Lung (tissue), 16 donors: Measurements from ENCODE around the gene POC1B. TPM values are rescaled to one million over a fixed set of nuclear protein-coding genes. Genes with fewer than 3 reads are reported as not detected.

Experiments
- ATAC-seq: fragments of 200-7000 bp; cut with Tn5 transposase; one replicate; pipeline ENCODE4 v1.9.1; 2020; ENCODE audit warnings: moderate number of reproducible peaks; ENCODE audit not compliant: insufficient read depth, low FRiP score
- DNase-seq, 3 donors: peaks; one replicate each; pipeline ENCODE4 v3.0.0-alpha.2; 2013 to 2017
- H3K27ac ChIP-seq, 2 donors: one replicate each; pipeline ENCODE4 v1.5.1; 2013; ENCODE audit warnings: mild to moderate bottlenecking in 2 of 2, moderate library complexity in 2 of 2, control low read depth in 1 of 2, inconsistent platforms in 1 of 2, low read depth in 1 of 2, low read length in 1 of 2
- H3K27me3 ChIP-seq, 3 donors: one replicate each; pipeline ENCODE4 v1.5.1; 2013; ENCODE audit warnings: low read length in 2 of 3; ENCODE audit not compliant: control insufficient read depth in 3 of 3, insufficient read depth in 3 of 3
- H3K36me3 ChIP-seq, 4 donors: one replicate each; pipeline ENCODE4 v1.5.1; 2013; ENCODE audit warnings: low read length in 4 of 4, mild to moderate bottlenecking in 1 of 4, moderate library complexity in 1 of 4; ENCODE audit not compliant: control insufficient read depth in 4 of 4, insufficient read depth in 4 of 4
- H3K4me1 ChIP-seq, 5 donors: one replicate each; pipeline ENCODE4 v1.5.1; 2013; ENCODE audit warnings: low read length in 5 of 5, mild to moderate bottlenecking in 2 of 5, moderate library complexity in 1 of 5; ENCODE audit not compliant: control insufficient read depth in 5 of 5, insufficient read depth in 5 of 5
- H3K4me3 ChIP-seq: one replicate; pipeline ENCODE4 v1.5.1; 2013; ENCODE audit warnings: mild to moderate bottlenecking, control low read depth, moderate library complexity
- H3K9ac ChIP-seq, 2 donors: one replicate each; pipeline ENCODE4 v1.5.1; 2013; ENCODE audit warnings: low read length in 2 of 2, control low read depth in 1 of 2; ENCODE audit not compliant: insufficient read depth in 1 of 2
- H3K9me3 ChIP-seq, 4 donors: one replicate each; pipeline ENCODE4 v1.5.1; 2013; ENCODE audit warnings: low read length in 3 of 4, mild to moderate bottlenecking in 1 of 4, moderate library complexity in 1 of 4; ENCODE audit not compliant: control insufficient read depth in 4 of 4, insufficient read depth in 3 of 4
- WGBS, 2 donors: extraction: QIAGEN DNeasy Blood & Tissue Kit; methylation state at CpG; one replicate each; pipeline ENCODE4 v1.1.7; 2013; 5-methylcytosine and 5-hydroxymethylcytosine counted together
- long read RNA-seq, 5 donors: transcript quantifications; one replicate each; lab custom pipeline, GENCODE V29; 2026
- polyA plus RNA-seq, 2 donors: library from polyadenylated mRNA; stranded (reverse); fragments of 200-250 nt; gene quantifications; one replicate each; pipeline ENCODE4 v1.2.1, GENCODE V29; 2013
- total RNA-seq, 2 donors: library from RNA; depleted of rRNA in 1 of 2; stranded (reverse); fragments of >200 nt in 1 of 2; gene quantifications; one replicate each; pipeline ENCODE4 v1.2.1, GENCODE V29; 2014 to 2021
- TF ChIP-seq, protein P1 (sequence below): IDR thresholded peaks from 2 replicates; pipeline ENCODE4 v1.5.1; 2012; ENCODE audit warnings: mild to moderate bottlenecking; ENCODE audit errors: control extremely low read depth, extremely low read depth
- donor health status: control.
- donor health status: control.
- donor health status: Bipolar disorder and iron deficiency.
- donor health status: healthy.
- donor health status: DM: yes; HTN: yes; CAD: no.

Gene POC1B
- total RNA-seq: 10 to 100 TPM; 12.5 to 32.6 TPM
- polyA plus RNA-seq: 1 to 10 TPM; 6.9 to 9.3 TPM
- long read RNA-seq, donor 1, full-length matches to known transcripts: 1 of 1 reads
- long read RNA-seq, donor 1, partial matches to known transcripts: 0 of 1 reads
- long read RNA-seq, donor 1, other reads (novel, unspliced or antisense): 0 of 1 reads
- long read RNA-seq, donor 2: 0 reads
- long read RNA-seq, donor 3, full-length matches to known transcripts: 1 of 1 reads
- long read RNA-seq, donor 3, partial matches to known transcripts: 0 of 1 reads
- long read RNA-seq, donor 3, other reads (novel, unspliced or antisense): 0 of 1 reads
- long read RNA-seq, donor 4, full-length matches to known transcripts: 2 of 2 reads
- long read RNA-seq, donor 4, partial matches to known transcripts: 0 of 2 reads
- long read RNA-seq, donor 4, other reads (novel, unspliced or antisense): 0 of 2 reads
- long read RNA-seq, donor 5, full-length matches to known transcripts: 5 of 5 reads
- long read RNA-seq, donor 5, partial matches to known transcripts: 0 of 5 reads
- long read RNA-seq, donor 5, other reads (novel, unspliced or antisense): 0 of 5 reads

DNA sequence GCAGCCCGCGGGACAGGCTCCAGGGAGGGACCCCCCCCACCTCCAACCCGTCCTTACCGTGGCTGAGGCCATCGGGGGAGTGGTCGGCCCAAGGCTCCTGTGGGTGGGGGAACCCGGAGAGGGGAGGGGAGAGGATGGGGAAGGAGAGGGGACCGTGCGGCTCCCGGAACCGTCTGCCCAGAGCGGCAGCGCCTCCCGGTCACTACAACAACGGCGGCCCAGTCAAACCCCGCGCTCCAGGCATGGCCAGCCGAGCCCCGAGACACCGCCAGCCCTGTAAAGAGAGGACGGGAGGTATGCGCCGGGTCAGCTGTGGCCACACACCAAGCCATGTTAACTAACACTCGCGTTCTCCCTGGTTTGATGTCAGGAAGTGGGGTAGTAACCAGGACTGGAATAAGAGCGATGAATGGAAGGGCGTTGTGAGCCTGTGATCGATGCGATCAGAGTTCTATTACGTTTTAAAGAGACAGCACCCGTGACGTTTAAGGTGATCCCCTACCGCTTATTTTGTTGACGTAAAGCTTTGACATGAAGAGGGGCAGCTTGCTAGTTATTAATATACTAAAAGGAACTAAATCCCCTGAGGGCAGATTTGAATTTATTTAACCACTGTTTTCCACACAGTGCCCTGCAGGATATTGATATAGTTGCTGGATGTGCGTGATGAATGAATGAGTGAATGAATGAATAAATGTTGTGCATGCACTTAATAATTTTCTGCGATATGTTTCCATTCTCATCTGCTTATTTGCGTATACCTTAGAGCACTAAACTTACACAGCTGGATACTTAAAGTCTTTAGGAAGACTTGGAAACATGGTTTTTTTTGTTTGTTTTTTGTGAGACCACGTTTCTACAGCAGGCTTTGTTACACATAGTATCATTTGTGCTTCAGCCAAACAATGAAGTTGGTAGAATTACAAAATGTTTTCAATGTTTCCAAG, at the start of gene POC1B:
Gene POC1B (minus strand): TSS at position 224 of the 947 bp plus-strand sequence. CDS start 152 bp downstream, at position 72.
- peak; percentile 84 for ATAC-seq
- 2 to 3% methylated on average over 31 to 39 of the region's 39 CpGs for WGBS, 2 donors
- no peaks in the 10 kb centered on the region for H3K27me3 ChIP-seq

DNA sequence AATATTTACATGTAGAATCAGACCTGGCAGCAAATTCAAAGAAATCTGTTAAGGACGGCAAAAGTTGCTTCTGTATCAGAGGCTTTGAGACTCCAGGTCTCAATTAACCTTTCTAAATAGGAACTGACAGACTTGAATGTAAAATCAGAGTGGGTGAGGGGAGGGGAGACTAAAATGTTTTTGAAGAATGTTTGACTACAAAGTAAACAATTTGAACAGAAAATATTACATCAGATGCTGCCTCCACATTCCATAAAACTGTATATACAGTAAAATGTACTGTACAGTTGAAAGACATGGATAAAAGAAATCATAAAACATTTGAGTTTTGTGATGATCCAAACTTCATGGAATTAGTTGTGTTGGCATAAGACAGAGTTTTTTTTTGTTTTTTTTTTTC, 49.5 kb upstream of the POC1B start:
- Histone ChIP-seq H3K4me1 (peaks cover 0 to 18% (median 4%) of the 10 kb centered on the region in 5 donors), H3K27me3 (no peaks in the 10 kb centered on the region), H3K27ac (no peak overlapping the region), H3K9me3 (no peaks in the 10 kb centered on the region), H3K9ac (no peak overlapping the region), H3K36me3 (no peaks in the 10 kb centered on the region), H3K4me3 (no peak overlapping the region)
- peak in 2 of 3 donors; percentile 50 to 52 for DNase-seq
- WGBS, 2 donors: 72 to 75% methylated on average over 1 of the region's 1 CpG
- ATAC-seq: no peak
- TF ChIP-seq, protein P1, sequence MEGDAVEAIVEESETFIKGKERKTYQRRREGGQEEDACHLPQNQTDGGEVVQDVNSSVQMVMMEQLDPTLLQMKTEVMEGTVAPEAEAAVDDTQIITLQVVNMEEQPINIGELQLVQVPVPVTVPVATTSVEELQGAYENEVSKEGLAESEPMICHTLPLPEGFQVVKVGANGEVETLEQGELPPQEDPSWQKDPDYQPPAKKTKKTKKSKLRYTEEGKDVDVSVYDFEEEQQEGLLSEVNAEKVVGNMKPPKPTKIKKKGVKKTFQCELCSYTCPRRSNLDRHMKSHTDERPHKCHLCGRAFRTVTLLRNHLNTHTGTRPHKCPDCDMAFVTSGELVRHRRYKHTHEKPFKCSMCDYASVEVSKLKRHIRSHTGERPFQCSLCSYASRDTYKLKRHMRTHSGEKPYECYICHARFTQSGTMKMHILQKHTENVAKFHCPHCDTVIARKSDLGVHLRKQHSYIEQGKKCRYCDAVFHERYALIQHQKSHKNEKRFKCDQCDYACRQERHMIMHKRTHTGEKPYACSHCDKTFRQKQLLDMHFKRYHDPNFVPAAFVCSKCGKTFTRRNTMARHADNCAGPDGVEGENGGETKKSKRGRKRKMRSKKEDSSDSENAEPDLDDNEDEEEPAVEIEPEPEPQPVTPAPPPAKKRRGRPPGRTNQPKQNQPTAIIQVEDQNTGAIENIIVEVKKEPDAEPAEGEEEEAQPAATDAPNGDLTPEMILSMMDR: no peak

More for the DNA sequence above, at the start of gene POC1B:
- Histone ChIP-seq H3K9me3 (no peaks in the 10 kb centered on the region), H3K4me1 (peaks cover 0 to 31% (median 18%) of the 10 kb centered on the region in 5 donors), H3K36me3 (peaks cover 0 to 6% (median 2%) of the 10 kb centered on the region in 4 donors), H3K27ac (peak within 1 kb of the TSS; percentile 90 to 99), H3K9ac (peak within 1 kb of the TSS; percentile 70 to 94), H3K4me3 (peak within 1 kb of the TSS; percentile 83)
- TF ChIP-seq, protein P1: no peak
- peak; percentile 88 to 89 (median 89) for DNase-seq

DNA sequence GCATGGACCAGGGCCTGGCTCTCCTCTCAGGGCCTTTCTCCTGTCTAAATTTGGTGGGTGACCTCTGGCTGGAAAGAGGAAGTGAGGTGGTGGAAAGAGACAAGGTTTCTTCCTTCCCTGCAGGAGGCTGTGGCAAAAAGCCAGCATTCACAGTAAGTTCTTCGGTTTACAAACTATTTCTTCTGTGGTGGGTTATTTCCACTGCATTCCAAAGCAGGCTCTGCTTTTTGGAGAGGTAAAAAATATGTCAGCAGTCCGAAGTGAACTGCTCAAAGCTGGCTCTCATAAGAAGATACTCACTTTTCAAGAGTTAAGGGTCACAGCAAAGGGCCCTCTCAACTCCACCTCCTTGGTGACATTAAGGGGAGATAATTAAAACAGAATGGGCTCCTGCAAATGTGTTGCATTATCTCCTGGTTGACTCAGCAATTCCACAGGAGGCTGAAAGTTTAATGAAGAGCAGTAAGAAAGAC, 48.9 kb upstream of the POC1B start:
- Histone ChIP-seq H3K9ac (no peak overlapping the region), H3K27me3 (no peaks in the 10 kb centered on the region), H3K4me3 (no peak overlapping the region), H3K4me1 (peaks cover 0 to 18% (median 4%) of the 10 kb centered on the region in 5 donors), H3K36me3 (no peaks in the 10 kb centered on the region), H3K27ac (no peak overlapping the region), H3K9me3 (no peaks in the 10 kb centered on the region)
- 9 to 16% methylated on average over 2 of the region's 2 CpGs for WGBS, 2 donors
- ATAC-seq (no peak), DNase-seq (peak; percentile 35 to 58 (median 54))
- TF ChIP-seq, protein P1: no peak
